ENCODE data around the gene LMF1. TPM values are rescaled to one million over a fixed set of nuclear protein-coding genes. Genes with fewer than 3 reads are reported as not detected.

The LMF1 gene
- total RNA-seq, 1 donor from 2014 or later = 24.6 TPM

DNA sequence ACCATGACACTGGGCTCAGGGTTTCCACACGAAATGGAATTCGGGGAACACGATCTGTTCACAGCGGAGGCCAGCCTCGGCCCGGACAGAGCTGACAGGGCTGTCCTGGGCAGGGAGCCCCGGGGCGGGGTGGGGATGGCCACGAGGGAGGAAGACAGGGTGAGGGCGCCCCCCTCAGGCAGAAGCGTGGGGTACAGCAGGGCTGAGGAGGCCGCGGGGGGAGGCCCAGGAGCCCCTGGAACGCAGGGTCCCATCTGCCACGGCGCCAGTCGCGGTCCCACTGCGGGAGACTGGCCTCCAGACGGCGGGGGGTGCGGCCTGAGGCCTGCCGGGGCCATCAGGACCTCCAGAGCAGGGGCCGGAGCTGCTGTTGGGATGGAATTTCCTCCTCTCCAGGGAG, 75.9 kb downstream of the LMF1 start:
- Mint-ChIP-seq H3K27me3 (ENCODE audit: unreplicated experiment) (no peaks in the 10 kb centered on the region), H3K4me1 (ENCODE audit: unreplicated experiment) (no peaks in the 10 kb centered on the region), H3K27ac (ENCODE audit: unreplicated experiment) (no peak overlapping the region), H3K9me3 (ENCODE audit: unreplicated experiment) (no peaks in the 10 kb centered on the region), H3K36me3 (ENCODE audit: unreplicated experiment) (peaks cover 3% of the 10 kb centered on the region), H3K4me3 (ENCODE audit: unreplicated experiment) (no peak overlapping the region)
- TF ChIP-seq, protein P1, sequence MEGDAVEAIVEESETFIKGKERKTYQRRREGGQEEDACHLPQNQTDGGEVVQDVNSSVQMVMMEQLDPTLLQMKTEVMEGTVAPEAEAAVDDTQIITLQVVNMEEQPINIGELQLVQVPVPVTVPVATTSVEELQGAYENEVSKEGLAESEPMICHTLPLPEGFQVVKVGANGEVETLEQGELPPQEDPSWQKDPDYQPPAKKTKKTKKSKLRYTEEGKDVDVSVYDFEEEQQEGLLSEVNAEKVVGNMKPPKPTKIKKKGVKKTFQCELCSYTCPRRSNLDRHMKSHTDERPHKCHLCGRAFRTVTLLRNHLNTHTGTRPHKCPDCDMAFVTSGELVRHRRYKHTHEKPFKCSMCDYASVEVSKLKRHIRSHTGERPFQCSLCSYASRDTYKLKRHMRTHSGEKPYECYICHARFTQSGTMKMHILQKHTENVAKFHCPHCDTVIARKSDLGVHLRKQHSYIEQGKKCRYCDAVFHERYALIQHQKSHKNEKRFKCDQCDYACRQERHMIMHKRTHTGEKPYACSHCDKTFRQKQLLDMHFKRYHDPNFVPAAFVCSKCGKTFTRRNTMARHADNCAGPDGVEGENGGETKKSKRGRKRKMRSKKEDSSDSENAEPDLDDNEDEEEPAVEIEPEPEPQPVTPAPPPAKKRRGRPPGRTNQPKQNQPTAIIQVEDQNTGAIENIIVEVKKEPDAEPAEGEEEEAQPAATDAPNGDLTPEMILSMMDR (IDR thresholded peaks at IDR 0.05) = peak; percentile 7
- no peak for DNase-seq (ENCODE audit: extremely low spot score, unreplicated experiment)

DNA sequence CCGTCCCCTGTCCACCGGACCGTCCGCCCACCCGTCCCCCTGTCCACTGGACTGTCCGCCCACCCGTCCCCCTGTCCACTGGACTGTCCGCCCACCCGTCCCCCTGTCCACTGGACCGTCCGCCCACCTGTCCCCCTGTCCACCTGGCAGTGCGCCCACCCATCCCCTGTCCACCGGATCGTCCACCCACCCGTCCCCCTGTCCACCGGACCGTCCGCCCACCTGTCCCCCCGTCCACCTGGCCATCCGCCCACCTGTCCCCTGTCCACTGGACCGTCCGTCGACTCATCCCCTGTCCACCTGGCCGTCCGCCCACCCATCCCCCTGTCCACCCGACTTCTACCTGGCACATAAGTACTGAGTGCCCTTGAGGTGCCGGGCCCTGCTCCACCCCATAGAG, 76.6 kb downstream of the LMF1 start:
- DNase-seq (ENCODE audit: extremely low spot score, unreplicated experiment) = no peak
- Mint-ChIP-seq H3K27ac (ENCODE audit: unreplicated experiment) (no peak overlapping the region), H3K9me3 (ENCODE audit: unreplicated experiment) (no peaks in the 10 kb centered on the region), H3K4me3 (ENCODE audit: unreplicated experiment) (no peak overlapping the region), H3K4me1 (ENCODE audit: unreplicated experiment) (no peaks in the 10 kb centered on the region), H3K36me3 (ENCODE audit: unreplicated experiment) (peaks cover 3% of the 10 kb centered on the region), H3K27me3 (ENCODE audit: unreplicated experiment) (no peaks in the 10 kb centered on the region)
- TF ChIP-seq, protein P1 (IDR thresholded peaks at IDR 0.05) = no peak

DNA sequence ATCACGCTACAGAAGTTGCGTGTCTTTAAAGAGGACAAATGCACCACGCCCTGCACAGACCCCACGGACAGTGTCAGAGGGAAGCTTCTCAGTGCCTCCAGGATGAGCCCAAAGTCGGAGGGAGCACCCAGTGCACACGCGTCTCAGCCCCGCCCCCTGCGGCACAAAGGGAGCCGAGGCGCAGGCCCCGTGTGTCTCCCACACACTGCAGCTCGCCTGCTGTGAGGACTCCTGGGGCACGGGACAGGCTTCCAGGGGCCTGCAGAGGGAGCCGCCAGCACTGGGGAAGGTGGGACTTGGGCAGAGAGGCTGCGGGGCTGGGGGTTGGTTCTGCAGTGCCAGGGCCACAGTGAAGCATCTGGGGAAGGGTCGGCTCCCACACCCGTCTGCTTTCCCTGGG, 77.4 kb downstream of the LMF1 start:
- H3K27me3 Mint-ChIP-seq (ENCODE audit: unreplicated experiment) = no peaks in the 10 kb centered on the region
- no peak for DNase-seq (ENCODE audit: extremely low spot score, unreplicated experiment)
- H3K4me1 Mint-ChIP-seq (ENCODE audit: unreplicated experiment) = no peaks in the 10 kb centered on the region
- H3K27ac Mint-ChIP-seq (ENCODE audit: unreplicated experiment) = no peak overlapping the region
- no peaks in the 10 kb centered on the region for H3K9me3 Mint-ChIP-seq (ENCODE audit: unreplicated experiment)
- TF ChIP-seq, protein P1 (IDR thresholded peaks at IDR 0.05) = no peak
- H3K36me3 Mint-ChIP-seq (ENCODE audit: unreplicated experiment) = peaks cover 4% of the 10 kb centered on the region
- H3K4me3 Mint-ChIP-seq (ENCODE audit: unreplicated experiment) = no peak overlapping the region

DNA sequence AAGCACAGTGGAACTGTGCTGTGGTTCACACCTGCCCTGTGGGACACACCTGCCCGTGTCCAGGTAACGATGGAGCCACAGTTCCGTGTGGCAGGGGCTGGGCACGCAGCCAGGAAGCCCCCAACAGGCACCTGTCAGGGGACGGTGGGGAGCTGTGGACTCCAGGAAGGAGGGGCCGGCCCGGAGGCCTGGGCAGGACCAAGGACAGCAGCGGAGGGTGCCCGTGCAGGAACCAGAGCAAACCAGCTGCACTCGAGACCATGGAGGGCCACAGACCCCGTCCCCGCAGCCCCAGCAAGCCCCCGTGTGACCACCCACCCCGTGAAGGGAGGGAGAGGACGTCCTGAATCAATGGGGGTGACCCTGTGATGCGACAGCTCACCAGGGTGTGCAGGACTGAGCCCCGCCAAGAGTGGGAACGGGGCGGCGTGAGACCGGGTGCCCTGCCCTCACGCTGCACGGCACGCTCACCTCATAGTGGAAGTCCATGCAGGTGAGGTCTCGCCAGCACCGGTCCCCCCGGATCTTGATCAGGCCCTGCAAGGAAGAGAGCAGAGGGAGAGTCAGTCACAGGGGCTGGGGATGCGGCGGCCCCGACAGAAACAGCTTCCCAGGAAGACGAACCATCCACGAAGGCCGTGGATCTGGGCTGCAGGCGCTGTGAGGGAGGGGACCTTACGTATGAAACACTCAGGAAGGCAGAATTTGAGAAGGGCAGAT, 78.1 kb downstream of the LMF1 start:
- Mint-ChIP-seq H3K27me3 (ENCODE audit: unreplicated experiment) (no peaks in the 10 kb centered on the region), H3K27ac (ENCODE audit: unreplicated experiment) (no peak overlapping the region), H3K4me3 (ENCODE audit: unreplicated experiment) (no peak overlapping the region), H3K4me1 (ENCODE audit: unreplicated experiment) (no peaks in the 10 kb centered on the region), H3K36me3 (ENCODE audit: unreplicated experiment) (peaks cover 5% of the 10 kb centered on the region), H3K9me3 (ENCODE audit: unreplicated experiment) (no peaks in the 10 kb centered on the region)
- DNase-seq (ENCODE audit: extremely low spot score, unreplicated experiment) = no peak
- TF ChIP-seq, protein P1 (IDR thresholded peaks at IDR 0.05) = no peak

- Mint-ChIP-seq H3K9me3 (ENCODE audit: unreplicated experiment) (no peaks in the 10 kb centered on the region), H3K4me3 (ENCODE audit: unreplicated experiment) (no peak overlapping the region), H3K27me3 (ENCODE audit: unreplicated experiment) (no peaks in the 10 kb centered on the region), H3K4me1 (ENCODE audit: unreplicated experiment) (no peaks in the 10 kb centered on the region), H3K36me3 (ENCODE audit: unreplicated experiment) (peaks cover 5% of the 10 kb centered on the region), H3K27ac (ENCODE audit: unreplicated experiment) (no peak overlapping the region)
- no peak for DNase-seq (ENCODE audit: extremely low spot score, unreplicated experiment)
- TF ChIP-seq, protein P1 (IDR thresholded peaks at IDR 0.05) = no peak
These were observed 78.8 kb downstream of the LMF1 start for GRCh38 chr16:892006-892405.

All from osteocyte (in vitro differentiated cells).